GM19239 (cell line): ENCODE data around the gene TTLL5.

ENCODE experiments used
- DNase-seq: peaks from one replicate; pipeline ENCODE4 v3.0.0; 2011; ENCODE audit warnings: low spot score; ENCODE audit not compliant: insufficient read length
- FAIRE-seq: peaks from 2 replicates; lab custom pipeline; 2011; peaks lifted over from hg19 to GRCh38; lab: Jason Lieb, UNC

Gene TTLL5

GRCh38 chr14:75851574-75851866 lies 190.5 kb downstream of the TTLL5 start:
- FAIRE-seq = no peak
- DNase-seq = no peak

- FAIRE-seq (no peak), DNase-seq (no peak)
Measured at GRCh38 chr14:75854111-75854799, 193.2 kb downstream of the TTLL5 start.

DNA sequence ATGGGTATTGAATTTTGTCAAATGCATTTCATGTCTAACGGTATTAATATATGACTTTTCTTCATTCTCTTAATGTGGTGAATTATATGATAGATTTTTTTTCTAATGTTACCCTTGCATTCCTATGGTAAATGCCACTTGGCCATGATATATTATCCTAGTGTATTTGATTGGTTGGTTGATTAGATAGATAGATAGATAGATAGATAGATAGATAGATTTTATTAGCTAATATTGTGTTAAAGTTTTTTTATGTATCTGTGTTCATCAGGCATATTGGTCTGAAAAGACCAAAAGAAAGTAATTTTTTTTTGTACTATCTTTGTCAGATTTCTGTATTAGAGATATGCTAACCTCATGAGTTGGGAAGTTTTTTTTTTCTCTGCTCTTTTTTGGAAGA lies 196.2 kb downstream of the TTLL5 start:
- DNase-seq (no peak), FAIRE-seq (no peak)

DNA sequence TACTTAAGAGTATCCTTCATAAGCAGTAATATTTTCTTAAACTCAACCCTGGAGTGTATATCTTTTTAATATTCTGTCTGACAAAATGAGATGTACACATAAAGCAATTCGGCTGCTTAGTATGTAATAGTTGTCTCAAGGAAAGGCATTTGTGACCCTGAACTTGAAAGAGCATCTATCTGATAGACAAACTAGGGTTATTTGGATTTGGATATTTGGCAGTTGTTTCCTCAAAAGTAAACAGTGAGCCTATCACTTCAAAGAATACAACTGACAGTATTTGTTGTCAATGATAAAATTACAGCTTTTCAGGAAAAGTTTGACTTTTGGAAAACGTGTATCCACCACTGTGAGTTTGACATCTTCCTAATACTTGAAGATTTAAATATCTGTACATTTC lies 197.3 kb downstream of the TTLL5 start:
- DNase-seq (no peak), FAIRE-seq (no peak)

GRCh38 chr14:75859746-75860145 lies 198.7 kb downstream of the TTLL5 start:
- no peak for FAIRE-seq
- DNase-seq = no peak

- DNase-seq = no peak
- no peak for FAIRE-seq
Measured at GRCh38 chr14:75860561-75861160, 199.6 kb downstream of the TTLL5 start.

GRCh38 chr14:75861161-75861621 lies 200.1 kb downstream of the TTLL5 start:
- no peak for FAIRE-seq

GRCh38 chr14:75863221-75863620 lies 202.2 kb downstream of the TTLL5 start:
- DNase-seq = no peak
- no peak for FAIRE-seq

More at GRCh38 chr14:75861161-75861621, 200.1 kb downstream of the TTLL5 start:
- no peak for DNase-seq

- no peak for DNase-seq
- FAIRE-seq = no peak
Measured at GRCh38 chr14:75864352-75864751, 203.3 kb downstream of the TTLL5 start.

- FAIRE-seq (no peak), DNase-seq (no peak)
Measured at GRCh38 chr14:75865531-75865930, 204.5 kb downstream of the TTLL5 start.

GRCh38 chr14:75866970-75867369 lies 205.9 kb downstream of the TTLL5 start:
- DNase-seq = no peak
- FAIRE-seq = no peak

GRCh38 chr14:75871181-75871880 lies 210.3 kb downstream of the TTLL5 start:
- FAIRE-seq (no peak), DNase-seq (no peak)

DNA sequence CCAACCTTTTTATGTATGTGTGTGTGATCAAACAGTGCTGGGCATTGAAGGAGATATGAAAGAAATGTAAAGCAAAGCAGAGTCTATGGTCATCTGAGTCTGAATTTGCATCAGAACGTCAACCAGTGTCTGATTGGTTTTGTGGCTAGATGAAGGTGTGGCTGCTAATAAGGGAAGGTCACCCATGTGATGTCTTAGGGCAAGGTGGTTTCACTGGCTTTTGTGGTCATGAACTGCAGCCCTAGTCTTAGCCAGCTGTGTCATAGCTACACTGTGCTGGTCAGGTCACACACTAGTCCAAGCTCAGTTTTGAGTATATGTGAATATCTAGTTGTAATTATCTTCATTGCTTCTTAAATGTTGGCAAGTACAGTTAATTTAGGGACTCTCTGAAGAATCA lies 214.9 kb downstream of the TTLL5 start:
- DNase-seq (peak; percentile 63), FAIRE-seq (peak; percentile 91)

DNA sequence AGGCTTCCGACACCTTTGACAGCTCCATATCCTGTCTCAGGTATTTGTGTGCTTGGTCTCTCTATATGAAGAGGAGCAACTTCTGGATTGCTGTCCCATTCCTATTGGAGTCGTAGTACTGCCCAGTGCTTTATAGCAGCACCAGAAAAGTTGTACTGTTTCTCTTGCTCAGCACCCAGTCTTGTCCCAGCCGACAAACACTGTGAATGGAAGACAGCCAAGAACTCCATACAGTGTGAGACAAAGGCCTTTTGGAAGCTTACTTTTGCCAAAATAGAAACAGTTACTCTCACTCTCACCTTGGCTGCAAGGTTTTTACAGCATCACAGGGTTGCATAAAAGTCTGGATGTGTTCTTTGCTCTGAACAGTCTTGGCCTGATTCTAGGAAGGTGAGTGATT lies 215.5 kb downstream of the TTLL5 start:
- DNase-seq = no peak
- FAIRE-seq = no peak

GRCh38 chr14:75877292-75877691 lies 216.2 kb downstream of the TTLL5 start:
- no peak for FAIRE-seq
- DNase-seq = no peak

DNA sequence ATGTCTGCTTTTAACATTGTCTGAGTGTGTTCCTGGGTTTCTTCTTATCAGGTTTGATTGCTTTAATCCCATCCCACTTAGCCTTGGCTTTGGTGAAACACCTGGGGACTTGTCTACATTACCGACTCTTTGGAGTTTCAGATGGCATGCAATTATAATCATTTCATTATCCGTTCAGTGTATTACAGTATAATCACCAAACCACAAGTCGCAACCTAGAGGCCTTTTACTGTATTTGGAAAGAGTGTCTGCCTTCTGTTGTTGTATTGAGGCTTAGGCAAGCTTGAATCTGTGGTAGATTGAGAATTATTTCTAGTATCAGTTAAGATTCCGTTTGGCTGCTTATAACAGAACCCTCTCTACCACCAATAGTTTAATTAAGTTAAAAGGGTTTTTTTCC lies 216.8 kb downstream of the TTLL5 start:
- no peak for DNase-seq
- FAIRE-seq = no peak

- DNase-seq = no peak
- no peak for FAIRE-seq
Measured at GRCh38 chr14:75879031-75879430, 218.0 kb downstream of the TTLL5 start.

GRCh38 chr14:75880512-75880911 lies 219.5 kb downstream of the TTLL5 start:
- DNase-seq (no peak), FAIRE-seq (no peak)

DNA sequence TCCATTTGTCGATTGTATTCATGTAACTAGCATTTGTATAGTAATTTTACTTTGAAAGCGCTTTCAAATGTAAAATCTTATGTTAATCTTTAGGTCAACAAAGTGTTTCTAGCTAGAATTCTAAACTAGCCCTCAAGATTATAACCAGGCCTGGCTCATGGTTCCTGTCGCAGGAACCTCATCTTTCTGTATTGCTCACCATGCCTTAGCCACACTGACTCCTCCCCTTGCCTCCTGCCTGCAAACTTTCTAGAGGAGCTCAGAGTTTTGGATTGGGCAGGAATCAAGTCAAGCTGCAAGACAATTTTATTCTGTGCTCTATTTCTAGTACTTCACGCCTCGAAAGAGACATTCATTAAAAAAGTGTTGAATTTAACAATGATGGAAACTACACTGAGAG lies 220.9 kb downstream of the TTLL5 start:
- DNase-seq (no peak), FAIRE-seq (no peak)

GRCh38 chr14:75884198-75884611 lies 223.2 kb downstream of the TTLL5 start:
- FAIRE-seq (no peak), DNase-seq (no peak)

GRCh38 chr14:75885829-75886228 lies 224.8 kb downstream of the TTLL5 start:
- FAIRE-seq (no peak), DNase-seq (no peak)
